HG03520 (cell line): ENCODE results near the gene NPTX2.

Experiments used
- ATAC-seq: cut with Tn5 transposase; IDR thresholded peaks from one replicate; pipeline ENCODE4 v1.9.1; 2021; ENCODE audit warnings: mild to moderate bottlenecking, moderate library complexity; ENCODE audit not compliant: unreplicated experiment

The NPTX2 gene

GRCh38 chr7:98617960-98618418, 904 bp downstream of the NPTX2 start:
- ATAC-seq = no peak

GRCh38 chr7:98618786-98619185, 1.7 kb downstream of the NPTX2 start:
- ATAC-seq = no peak

- ATAC-seq = no peak
These were observed 2.6 kb downstream of the NPTX2 start for GRCh38 chr7:98619450-98620321.

GRCh38 chr7:98621573-98622482, 4.7 kb downstream of the NPTX2 start:
- ATAC-seq = no peak

GRCh38 chr7:98622926-98623325, 5.8 kb downstream of the NPTX2 start:
- no peak for ATAC-seq

GRCh38 chr7:98624846-98625420, 7.8 kb downstream of the NPTX2 start:
- ATAC-seq = no peak

GRCh38 chr7:98626460-98627412, 9.7 kb downstream of the NPTX2 start:
- no peak for ATAC-seq

GRCh38 chr7:98627413-98627790, 10.3 kb downstream of the NPTX2 start:
- ATAC-seq = no peak

GRCh38 chr7:98628418-98628817, 11.3 kb downstream of the NPTX2 start:
- no peak for ATAC-seq

- ATAC-seq = no peak
These were observed 11.9 kb downstream of the NPTX2 start for GRCh38 chr7:98629001-98629431.

- no peak for ATAC-seq
These were observed 13.1 kb downstream of the NPTX2 start for GRCh38 chr7:98630149-98630548.

- no peak for ATAC-seq
These were observed 13.7 kb downstream of the NPTX2 start for GRCh38 chr7:98630770-98631169.

GRCh38 chr7:98638853-98639252, 21.8 kb downstream of the NPTX2 start:
- no peak for ATAC-seq

GRCh38 chr7:98640375-98640774, 23.3 kb downstream of the NPTX2 start:
- no peak for ATAC-seq

GRCh38 chr7:98641646-98642500, 24.8 kb downstream of the NPTX2 start:
- peak; percentile 75 for ATAC-seq

GRCh38 chr7:98643236-98643985, 26.3 kb downstream of the NPTX2 start:
- ATAC-seq = no peak

- ATAC-seq = no peak
These were observed 29.4 kb downstream of the NPTX2 start for GRCh38 chr7:98646465-98646864.

GRCh38 chr7:98647326-98647725, 30.2 kb downstream of the NPTX2 start:
- no peak for ATAC-seq

GRCh38 chr7:98651760-98652159, 34.7 kb downstream of the NPTX2 start:
- no peak for ATAC-seq
